ENCODE measurements around the gene DDX56.

GRCh38 chr7:44564606-44565005, 9.1 kb downstream of the DDX56 start:
- TF ChIP-seq CTCF (conservative IDR thresholded peaks at IDR 0.05), result no peak
- TF ChIP-seq ZFX (IDR thresholded peaks at IDR 0.05), result no peak

Measured in C4-2B (cell line).